MCF 10A (cell line): ENCODE measurements around the gene CACNA1H. TPM values are rescaled to one million over a fixed set of nuclear protein-coding genes. Genes with fewer than 3 reads are reported as not detected.

Source experiments
- BruUV-seq: library from RNA; stranded (reverse); fragments of 400-500 nt; replicated peaks from 2 replicates; lab custom pipeline; 2021; lab: Mats Ljungman, UMichigan
- CTCF ChIA-PET: fragments of 300-600 bp; sonication (Branson Sonifier 250); formaldehyde crosslinking; extraction: SDS; loops from one replicate; lab custom pipeline; 2021; ENCODE audit warnings: antibody characterized with exemption, inconsistent platforms; lab: Yijun Ruan, JAX
- POLR2A ChIA-PET: fragments of 300-600, 350-650 bp; sonication (Branson Sonifier 250); formaldehyde crosslinking; extraction: SDS; loops from one replicate; lab custom pipeline; 2020; ENCODE audit warnings: antibody characterized with exemption, inconsistent platforms; lab: Yijun Ruan, JAX
- DNase-seq: peaks from one replicate; pipeline ENCODE4 v3.0.0-alpha.2; 2018; ENCODE audit not compliant: unreplicated experiment
- H3K27ac Mint-ChIP-seq: one replicate; pipeline ENCODE4 v1.8.0; 2022; ENCODE audit warnings: mild to moderate bottlenecking, low read depth, mixed read lengths; ENCODE audit not compliant: unreplicated experiment
- H3K27me3 Mint-ChIP-seq: one replicate; pipeline ENCODE4 v1.8.0; 2022; ENCODE audit warnings: mixed read lengths; ENCODE audit not compliant: insufficient read depth, unreplicated experiment
- H3K36me3 Mint-ChIP-seq: one replicate; pipeline ENCODE4 v1.8.0; 2022; ENCODE audit warnings: mild to moderate bottlenecking, moderate library complexity, mixed read lengths; ENCODE audit not compliant: insufficient read depth, unreplicated experiment
- H3K4me1 Mint-ChIP-seq: one replicate; pipeline ENCODE4 v1.8.0; 2022; ENCODE audit warnings: mixed read lengths; ENCODE audit not compliant: insufficient read depth, unreplicated experiment
- H3K4me3 Mint-ChIP-seq: one replicate; pipeline ENCODE4 v1.8.0; 2022; ENCODE audit warnings: mild to moderate bottlenecking, moderate library complexity, mixed read lengths; ENCODE audit not compliant: unreplicated experiment
- H3K9me3 Mint-ChIP-seq: one replicate; pipeline ENCODE4 v1.8.0; 2022; ENCODE audit warnings: mixed read lengths; ENCODE audit not compliant: unreplicated experiment
- intact Hi-C: fragments of 100-400 bp; cut with micrococcal nuclease; formaldehyde crosslinking; loops from 2 replicates; pipeline ENCODE4 v1.14.1; 2022
- total RNA-seq: library from RNA; stranded (reverse); gene quantifications from 2 replicates; pipeline ENCODE4 v1.2.3, GENCODE V29; 2022
- TF ChIP-seq, protein P1 (sequence below): fragments of 200-600 bp; IDR thresholded peaks from one replicate; pipeline ENCODE4 v1.8.0; 2022; ENCODE audit warnings: antibody characterized with exemption, mild to moderate bottlenecking; ENCODE audit not compliant: unreplicated experiment

Gene CACNA1H
- total RNA-seq, 1 experiment from 2014 or later = not detected

- Mint-ChIP-seq H3K9me3 (no peaks in the 10 kb centered on the region), H3K36me3 (no peaks in the 10 kb centered on the region), H3K4me3 (no peak overlapping the region), H3K4me1 (no peaks in the 10 kb centered on the region), H3K27me3 (peaks cover 22% of the 10 kb centered on the region), H3K27ac (no peak overlapping the region)
- no peak for DNase-seq
- ChIA-PET POLR2A (no interaction called here), CTCF (interaction anchor here (0.6 kb wide), 1 partner anchor 234 kb away, joined by 5 read pairs; no protein-coding TSS in a partner anchor)
- intact Hi-C loops = no loop called here
- BruUV-seq = no TSS peak
- TF ChIP-seq, protein P1, sequence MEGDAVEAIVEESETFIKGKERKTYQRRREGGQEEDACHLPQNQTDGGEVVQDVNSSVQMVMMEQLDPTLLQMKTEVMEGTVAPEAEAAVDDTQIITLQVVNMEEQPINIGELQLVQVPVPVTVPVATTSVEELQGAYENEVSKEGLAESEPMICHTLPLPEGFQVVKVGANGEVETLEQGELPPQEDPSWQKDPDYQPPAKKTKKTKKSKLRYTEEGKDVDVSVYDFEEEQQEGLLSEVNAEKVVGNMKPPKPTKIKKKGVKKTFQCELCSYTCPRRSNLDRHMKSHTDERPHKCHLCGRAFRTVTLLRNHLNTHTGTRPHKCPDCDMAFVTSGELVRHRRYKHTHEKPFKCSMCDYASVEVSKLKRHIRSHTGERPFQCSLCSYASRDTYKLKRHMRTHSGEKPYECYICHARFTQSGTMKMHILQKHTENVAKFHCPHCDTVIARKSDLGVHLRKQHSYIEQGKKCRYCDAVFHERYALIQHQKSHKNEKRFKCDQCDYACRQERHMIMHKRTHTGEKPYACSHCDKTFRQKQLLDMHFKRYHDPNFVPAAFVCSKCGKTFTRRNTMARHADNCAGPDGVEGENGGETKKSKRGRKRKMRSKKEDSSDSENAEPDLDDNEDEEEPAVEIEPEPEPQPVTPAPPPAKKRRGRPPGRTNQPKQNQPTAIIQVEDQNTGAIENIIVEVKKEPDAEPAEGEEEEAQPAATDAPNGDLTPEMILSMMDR = no peak
These were observed 56.2 kb downstream of the CACNA1H start for GRCh38 chr16:1209081-1209480.

DNA sequence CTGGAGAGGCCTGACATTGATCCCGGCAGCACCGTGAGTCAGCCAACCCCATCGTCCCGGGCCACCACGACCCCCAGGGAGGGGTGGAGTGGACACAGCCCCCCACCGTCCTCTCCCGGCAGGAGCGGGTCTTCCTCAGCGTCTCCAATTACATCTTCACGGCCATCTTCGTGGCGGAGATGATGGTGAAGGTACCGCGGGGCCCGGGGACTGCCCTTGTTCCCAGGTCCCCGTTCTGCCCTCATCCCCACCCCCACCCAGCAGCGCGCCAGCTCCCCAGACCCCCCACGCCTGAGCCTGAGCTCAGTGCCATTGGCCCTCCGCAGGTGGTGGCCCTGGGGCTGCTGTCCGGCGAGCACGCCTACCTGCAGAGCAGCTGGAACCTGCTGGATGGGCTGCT, 57.6 kb downstream of the CACNA1H start:
- H3K27me3 Mint-ChIP-seq = peaks cover 22% of the 10 kb centered on the region
- no peaks in the 10 kb centered on the region for H3K36me3 Mint-ChIP-seq
- TF ChIP-seq, protein P1 = no peak
- POLR2A ChIA-PET = no interaction called here
- intact Hi-C loops = no loop called here
- H3K4me1 Mint-ChIP-seq = no peaks in the 10 kb centered on the region
- no peaks in the 10 kb centered on the region for H3K9me3 Mint-ChIP-seq
- no peak overlapping the region for H3K4me3 Mint-ChIP-seq
- no peak overlapping the region for H3K27ac Mint-ChIP-seq
- no peak for DNase-seq
- no TSS peak for BruUV-seq
- CTCF ChIA-PET = no interaction called here

DNA sequence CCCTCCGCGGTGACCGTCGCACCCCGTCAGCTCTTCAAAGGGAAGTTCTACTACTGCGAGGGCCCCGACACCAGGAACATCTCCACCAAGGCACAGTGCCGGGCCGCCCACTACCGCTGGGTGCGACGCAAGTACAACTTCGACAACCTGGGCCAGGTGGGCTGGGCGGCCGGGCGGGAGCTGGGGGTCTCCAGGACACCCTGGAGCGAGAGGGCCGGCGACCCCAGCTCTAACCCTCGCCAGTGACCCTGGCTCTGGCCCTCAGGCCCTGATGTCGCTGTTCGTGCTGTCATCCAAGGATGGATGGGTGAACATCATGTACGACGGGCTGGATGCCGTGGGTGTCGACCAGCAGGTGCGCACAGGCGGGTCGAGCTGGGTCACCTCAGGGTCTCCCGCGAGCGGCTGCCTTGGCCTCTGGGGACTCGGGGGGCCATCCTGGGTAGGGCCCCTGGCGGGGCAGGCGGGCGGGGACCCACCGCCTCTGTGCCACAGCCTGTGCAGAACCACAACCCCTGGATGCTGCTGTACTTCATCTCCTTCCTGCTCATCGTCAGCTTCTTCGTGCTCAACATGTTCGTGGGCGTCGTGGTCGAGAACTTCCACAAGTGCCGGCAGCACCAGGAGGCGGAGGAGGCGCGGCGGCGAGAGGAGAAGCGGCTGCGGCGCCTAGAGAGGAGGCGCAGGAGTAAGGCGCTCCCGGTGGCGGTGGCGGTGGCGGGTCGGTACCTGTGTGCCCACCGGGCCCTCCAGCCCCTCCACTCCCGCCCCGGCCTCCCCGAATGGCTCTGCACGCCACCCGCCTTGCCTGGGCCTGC, 58.8 kb downstream of the CACNA1H start:
- TF ChIP-seq, protein P1 = no peak
- Mint-ChIP-seq H3K36me3 (no peaks in the 10 kb centered on the region), H3K9me3 (no peaks in the 10 kb centered on the region), H3K4me1 (no peaks in the 10 kb centered on the region), H3K4me3 (no peak overlapping the region), H3K27ac (no peak overlapping the region), H3K27me3 (peaks cover 21% of the 10 kb centered on the region)
- DNase-seq = no peak
- ChIA-PET POLR2A (no interaction called here), CTCF (no interaction called here)
- no TSS peak for BruUV-seq
- intact Hi-C loops = no loop called here

- H3K27me3 Mint-ChIP-seq = peaks cover 20% of the 10 kb centered on the region
These were observed 59.8 kb downstream of the CACNA1H start for GRCh38 chr16:1212616-1213194.

More at GRCh38 chr16:1212616-1213194, 59.8 kb downstream of the CACNA1H start:
- DNase-seq = no peak
- Mint-ChIP-seq H3K36me3 (no peaks in the 10 kb centered on the region), H3K4me3 (no peak overlapping the region), H3K27ac (no peak overlapping the region), H3K9me3 (no peaks in the 10 kb centered on the region), H3K4me1 (no peaks in the 10 kb centered on the region)
- BruUV-seq = no TSS peak
- ChIA-PET CTCF (no interaction called here), POLR2A (no interaction called here)
- TF ChIP-seq, protein P1 = no peak
- intact Hi-C loops = no loop called here
